IMR-90 (cell line): Measurements from ENCODE around the gene NDUFAF5. TPM values are rescaled to one million over a fixed set of nuclear protein-coding genes. Genes with fewer than 3 reads are reported as not detected.

Experiments used
- ATAC-seq: fragments of 200-7000 bp; cut with Tn5 transposase; 2 replicates; pipeline ENCODE4 v1.9.1; 2020; ENCODE audit warnings: low read depth, mild to moderate bottlenecking, moderate library complexity
- BruUV-seq: library from RNA; stranded (reverse); fragments of 400-500 nt; replicated peaks from 2 replicates; lab custom pipeline; 2021; lab: Mats Ljungman, UMichigan
- CTCF ChIA-PET: fragments of 300-600 bp; formaldehyde crosslinking; extraction: SDS; loops from one replicate; lab custom pipeline; 2021; ENCODE audit warnings: antibody characterized with exemption; lab: Yijun Ruan, JAX
- POLR2A ChIA-PET: fragments of 300-600 bp; sonication (Branson Sonifier 250); formaldehyde crosslinking; loops from one replicate; lab custom pipeline; 2022; ENCODE audit warnings: antibody characterized with exemption; ENCODE audit not compliant: unreplicated experiment; lab: Charles Lee
- DNase-seq: peaks from one replicate; pipeline ENCODE4 v3.0.0; 2013
- H2AFZ ChIP-seq: replicated peaks from 2 replicates; pipeline ENCODE3; 2013; ENCODE audit warnings: low read length, mild to moderate bottlenecking; ENCODE audit not compliant: poor library complexity
- H2AK5ac ChIP-seq: 2 replicates; pipeline ENCODE4 v1.6.1; 2013; ENCODE audit warnings: low read depth, low read length, inconsistent platforms
- H2AK9ac ChIP-seq: replicated peaks from 2 replicates; pipeline ENCODE3; 2013; ENCODE audit warnings: mild to moderate bottlenecking, low read depth, low read length, moderate library complexity; ENCODE audit not compliant: poor library complexity
- H2BK120ac ChIP-seq: 2 replicates; pipeline ENCODE4 v1.6.1; 2013; ENCODE audit warnings: low read depth, low read length, inconsistent platforms
- H2BK15ac ChIP-seq: 3 replicates; pipeline ENCODE4 v1.6.1; 2013; ENCODE audit warnings: low read depth, low read length, inconsistent platforms
- H2BK20ac ChIP-seq: 2 replicates; pipeline ENCODE4 v1.6.1; 2013; ENCODE audit warnings: low read depth, mild to moderate bottlenecking, inconsistent platforms, low read length, moderate library complexity
- H2BK5ac ChIP-seq: 2 replicates; pipeline ENCODE4 v1.6.1; 2013; ENCODE audit warnings: mild to moderate bottlenecking, low read depth, low read length, inconsistent platforms; ENCODE audit not compliant: poor library complexity, severe bottlenecking
- H3K14ac ChIP-seq: replicated peaks from 2 replicates; pipeline ENCODE4 v1.6.1; 2013; ENCODE audit warnings: low read depth, low read length, inconsistent platforms
- H3K18ac ChIP-seq: 2 replicates; pipeline ENCODE4 v1.6.1; 2013; ENCODE audit warnings: low read depth, low read length, control low read depth
- H3K23ac ChIP-seq: 2 replicates; pipeline ENCODE4 v1.6.1; 2013; ENCODE audit warnings: low read depth, low read length, inconsistent platforms
- H3K27ac ChIP-seq: 2 replicates; pipeline ENCODE4 v1.5.1; 2013; ENCODE audit warnings: mild to moderate bottlenecking, control low read depth, low read length; ENCODE audit not compliant: insufficient read depth
- H3K27me3 ChIP-seq: 2 replicates; pipeline ENCODE4 v1.6.1; 2013; ENCODE audit warnings: low read length; ENCODE audit not compliant: control insufficient read depth, insufficient read depth
- H3K36me3 ChIP-seq: 2 replicates; pipeline ENCODE4 v1.6.1; 2013; ENCODE audit warnings: low read length, mixed read lengths; ENCODE audit not compliant: control insufficient read depth, insufficient read depth
- H3K4ac ChIP-seq: 2 replicates; pipeline ENCODE4 v1.6.1; 2013; ENCODE audit warnings: low read depth, low read length, inconsistent platforms
- H3K4me1 ChIP-seq: 2 replicates; pipeline ENCODE4 v1.6.1; 2013; ENCODE audit warnings: low read length, mixed read lengths; ENCODE audit not compliant: control insufficient read depth, insufficient read depth
- H3K4me2 ChIP-seq: 2 replicates; pipeline ENCODE4 v1.6.1; 2013; ENCODE audit warnings: low read depth, mild to moderate bottlenecking, control low read depth, low read length, moderate library complexity
- H3K4me3 ChIP-seq: 2 replicates; pipeline ENCODE4 v1.5.1; 2013; ENCODE audit warnings: low read depth, mild to moderate bottlenecking, control low read depth, low read length, moderate library complexity; ENCODE audit not compliant: insufficient read depth
- H3K56ac ChIP-seq: 2 replicates; pipeline ENCODE4 v1.6.1; 2013; ENCODE audit warnings: low read length, inconsistent platforms; ENCODE audit not compliant: insufficient read depth; ENCODE audit errors: extremely low read depth
- H3K79me1 ChIP-seq, 2 experiments: 2 replicates each; pipeline ENCODE4 v1.6.1; 2013; ENCODE audit warnings: low read length in 2 of 2, inconsistent platforms in 1 of 2, low read depth in 1 of 2
- H3K9ac ChIP-seq: 2 replicates; pipeline ENCODE4 v1.6.1; 2013; ENCODE audit warnings: low read depth, low read length, control low read depth
- H3K9me1 ChIP-seq: 2 replicates; pipeline ENCODE4 v1.6.1; 2013; ENCODE audit warnings: low read length, inconsistent platforms; ENCODE audit not compliant: insufficient read depth
- H3K9me3 ChIP-seq: 2 replicates; pipeline ENCODE4 v1.6.1; 2013; ENCODE audit warnings: low read length; ENCODE audit not compliant: control insufficient read depth, insufficient read depth
- H4K20me1 ChIP-seq: 2 replicates; pipeline ENCODE4 v1.6.1; 2013; ENCODE audit warnings: low read length, inconsistent platforms; ENCODE audit not compliant: insufficient read depth
- H4K5ac ChIP-seq: 2 replicates; pipeline ENCODE4 v1.6.1; 2013; ENCODE audit warnings: mild to moderate bottlenecking, low read depth, low read length, control low read depth
- H4K8ac ChIP-seq, 2 experiments: 2 replicates each; pipeline ENCODE4 v1.6.1; 2013; ENCODE audit warnings: low read depth in 2 of 2, low read length in 2 of 2, control low read depth in 1 of 2, inconsistent platforms in 1 of 2
- H4K91ac ChIP-seq: 2 replicates; pipeline ENCODE4 v1.6.1; 2013; ENCODE audit warnings: low read depth, low read length, inconsistent platforms; ENCODE audit not compliant: insufficient read depth
- CEBPB ChIP-seq: IDR thresholded peaks from 2 replicates; pipeline ENCODE4 v1.6.1; 2012; ENCODE audit warnings: low read depth, low read length, improper control_type of control experiment
- CHD1 ChIP-seq: IDR thresholded peaks from 2 replicates; pipeline ENCODE4 v1.6.1; 2012; ENCODE audit warnings: low read depth, low read length, improper control_type of control experiment
- FOS ChIP-seq: fragments of 150-350 bp; IDR thresholded peaks from 2 replicates; pipeline ENCODE4 v1.6.1; 2016; ENCODE audit warnings: low read depth, low read length
- MAFK ChIP-seq: IDR thresholded peaks from 2 replicates; pipeline ENCODE4 v1.6.1; 2012; ENCODE audit warnings: low read depth, low read length, improper control_type of control experiment
- MXI1 ChIP-seq: IDR thresholded peaks from 2 replicates; pipeline ENCODE4 v1.6.1; 2012; ENCODE audit warnings: low read depth, mild to moderate bottlenecking, low read length, moderate library complexity, borderline replicate concordance
- POLR2A ChIP-seq: IDR thresholded peaks from 2 replicates; pipeline ENCODE4 v1.6.1; 2012; ENCODE audit warnings: mild to moderate bottlenecking, low read depth, low read length
- WGBS, 2 experiments: methylation state at CpG; one replicate each; pipeline versions ENCODE4 v1.1.5 to v1.1.7; 2013; ENCODE audit warnings: missing lambda C conversion rate in 2 of 2; ENCODE audit not compliant: insufficient read length in 1 of 2; ENCODE audit errors: extremely low coverage in 2 of 2; 5-methylcytosine and 5-hydroxymethylcytosine counted together
- dilution Hi-C: fragments of 300-500 bp; cut with HindIII; formaldehyde crosslinking; loops from one replicate; pipeline ENCODE4 v1.14.3; 2018; ENCODE audit warnings: low sequenced_read_pairs; ENCODE audit not compliant: unreplicated experiment
- in situ Hi-C: fragments of 300-500 bp; cut with MboI; formaldehyde crosslinking; loops from 3 replicates; pipeline ENCODE4 v1.14.3; 2019; ENCODE audit warnings: low sequenced_read_pairs, inconsistent platforms, mixed read lengths
- intact Hi-C: fragments of 100-400 bp; cut with micrococcal nuclease; formaldehyde crosslinking; loops from 2 replicates; pipeline ENCODE4 v1.10.0; 2022
- polyA plus RNA-seq, 3 experiments: library from polyadenylated mRNA; depleted of rRNA; stranded (reverse); fragments of >200 nt; gene quantifications; 2 replicates each; pipeline ENCODE4 v1.2.3, GENCODE V29; 2012; ENCODE audit warnings: low replicate concordance in 1 of 3
- total RNA-seq: library from RNA; depleted of rRNA; stranded (reverse); fragments of >200 nt; gene quantifications from 2 replicates; pipeline ENCODE4 v1.2.3, GENCODE V29; 2012
- TF ChIP-seq, protein P1 (sequence below): fragments of 150-350 bp; IDR thresholded peaks from 2 replicates; pipeline ENCODE4 v1.6.1; 2017; ENCODE audit warnings: mild to moderate bottlenecking, antibody characterized with exemption, low read length, low read depth
- TF ChIP-seq, protein P2 (sequence below): fragments of 150-350 bp; IDR thresholded peaks from 2 replicates; pipeline ENCODE4 v1.6.1; 2016; ENCODE audit warnings: low read depth, mild to moderate bottlenecking, low read length, moderate library complexity, borderline replicate concordance

NDUFAF5 gene
- total and polyA plus RNA-seq, 2 of the 4 experiments (the other 2 are of a cell fraction) = 6.8 to 12.3 TPM

DNA sequence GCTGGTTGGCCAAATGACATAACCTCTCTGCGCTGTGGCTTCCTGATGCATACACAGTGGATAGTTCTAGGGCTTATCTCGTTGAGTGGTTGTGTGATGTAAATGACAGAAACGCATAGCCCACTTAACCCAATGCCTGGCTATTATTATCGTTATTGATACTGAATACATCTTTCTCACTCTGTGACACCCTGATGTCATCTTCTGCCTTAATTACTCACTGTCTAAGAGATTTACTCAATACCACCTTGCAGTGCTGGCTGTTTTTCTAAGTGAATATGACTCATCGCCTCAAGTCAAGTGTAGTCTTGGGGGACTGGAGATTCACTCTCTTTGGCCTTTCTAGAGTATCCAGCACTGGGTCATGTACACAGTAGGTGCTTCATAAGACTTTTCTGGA, 73.6 kb downstream of the NDUFAF5 start:
- DNase-seq = no peak

More for the DNA sequence above, 73.6 kb downstream of the NDUFAF5 start:
- no peak for ATAC-seq
- WGBS, 2 experiments = no CpG with 5 or more reads among the region's 5 CpGs
- intact Hi-C loops (no loop called here), in situ Hi-C loops (no loop called here), dilution Hi-C loops (no loop called here)
- BruUV-seq = no TSS peak
- Histone ChIP-seq H3K23ac (no peak overlapping the region), H3K9me1 (no peaks in the 10 kb centered on the region), H2AK5ac (no peak overlapping the region), H3K27me3 (no peaks in the 10 kb centered on the region), H2AFZ (no peak overlapping the region), H3K9me3 (0 out of 2 replicates have a peak, but pooled peaks cover 1% of the 10 kb centered on the region), H3K56ac (no peak overlapping the region), H3K27ac (no peak overlapping the region), H3K36me3 (no peaks in the 10 kb centered on the region), H2BK15ac (no peak overlapping the region), H4K5ac (no peak overlapping the region), H4K8ac (no peak overlapping the region), H2AK9ac (no peak overlapping the region), H3K9ac (no peak overlapping the region), H4K91ac (no peak overlapping the region), H3K18ac (no peak overlapping the region), H3K14ac (no peak overlapping the region), H3K4me3 (no peak overlapping the region), H3K79me1 (no peaks in the 10 kb centered on the region), H2BK120ac (no peak overlapping the region), H2BK5ac (no peak overlapping the region), H4K20me1 (no peaks in the 10 kb centered on the region), H2BK20ac (no peak overlapping the region), H3K4ac (no peak overlapping the region), H3K4me2 (no peak overlapping the region), H3K4me1 (no peaks in the 10 kb centered on the region)
- ChIA-PET CTCF (interaction anchor here (1.1 kb wide), 1 partner anchor 11 kb away, joined by 4 read pairs; no protein-coding TSS in a partner anchor), POLR2A (no interaction called here)
- TF ChIP-seq, protein P1, sequence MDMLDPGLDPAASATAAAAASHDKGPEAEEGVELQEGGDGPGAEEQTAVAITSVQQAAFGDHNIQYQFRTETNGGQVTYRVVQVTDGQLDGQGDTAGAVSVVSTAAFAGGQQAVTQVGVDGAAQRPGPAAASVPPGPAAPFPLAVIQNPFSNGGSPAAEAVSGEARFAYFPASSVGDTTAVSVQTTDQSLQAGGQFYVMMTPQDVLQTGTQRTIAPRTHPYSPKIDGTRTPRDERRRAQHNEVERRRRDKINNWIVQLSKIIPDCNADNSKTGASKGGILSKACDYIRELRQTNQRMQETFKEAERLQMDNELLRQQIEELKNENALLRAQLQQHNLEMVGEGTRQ = no peak
- TF ChIP-seq CHD1 = no peak
- no peak for TF ChIP-seq POLR2A
- no peak for TF ChIP-seq MXI1
- no peak for TF ChIP-seq MAFK
- TF ChIP-seq CEBPB = no peak
- TF ChIP-seq, protein P2, sequence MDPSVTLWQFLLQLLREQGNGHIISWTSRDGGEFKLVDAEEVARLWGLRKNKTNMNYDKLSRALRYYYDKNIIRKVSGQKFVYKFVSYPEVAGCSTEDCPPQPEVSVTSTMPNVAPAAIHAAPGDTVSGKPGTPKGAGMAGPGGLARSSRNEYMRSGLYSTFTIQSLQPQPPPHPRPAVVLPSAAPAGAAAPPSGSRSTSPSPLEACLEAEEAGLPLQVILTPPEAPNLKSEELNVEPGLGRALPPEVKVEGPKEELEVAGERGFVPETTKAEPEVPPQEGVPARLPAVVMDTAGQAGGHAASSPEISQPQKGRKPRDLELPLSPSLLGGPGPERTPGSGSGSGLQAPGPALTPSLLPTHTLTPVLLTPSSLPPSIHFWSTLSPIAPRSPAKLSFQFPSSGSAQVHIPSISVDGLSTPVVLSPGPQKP = no peak
- TF ChIP-seq FOS = no peak
